DMS114 treated with DMSO at 0.1 percent for 48 hours (cell line): ENCODE results near the gene ZNF394.

Experiments used
- DNase-seq: peaks from one replicate; lab custom pipeline; 2025; ENCODE audit not compliant: unreplicated experiment; lab: John Stamatoyannopoulos, UW

Gene ZNF394

DNA sequence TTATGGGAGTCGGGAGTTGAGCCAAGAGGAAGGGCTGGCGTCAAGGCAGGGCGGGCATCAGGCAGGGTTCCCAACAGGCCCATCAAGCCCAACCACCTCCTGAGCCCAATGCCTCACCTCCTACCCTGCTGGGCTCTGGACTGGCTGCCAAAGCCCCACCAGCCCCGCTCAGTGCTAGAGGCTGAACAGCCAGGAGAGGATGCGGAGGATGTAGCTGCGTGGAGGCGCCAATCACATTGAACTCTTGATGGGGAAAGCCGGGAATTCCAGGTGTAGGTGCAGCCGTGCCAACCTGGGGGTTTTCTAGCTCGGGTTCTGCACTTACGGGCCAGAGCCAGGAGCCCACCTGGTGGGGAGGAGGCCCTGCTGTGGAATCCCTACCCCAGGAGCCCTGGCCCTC, 47.0 kb downstream of the ZNF394 start:
- DNase-seq, result no peak

DNA sequence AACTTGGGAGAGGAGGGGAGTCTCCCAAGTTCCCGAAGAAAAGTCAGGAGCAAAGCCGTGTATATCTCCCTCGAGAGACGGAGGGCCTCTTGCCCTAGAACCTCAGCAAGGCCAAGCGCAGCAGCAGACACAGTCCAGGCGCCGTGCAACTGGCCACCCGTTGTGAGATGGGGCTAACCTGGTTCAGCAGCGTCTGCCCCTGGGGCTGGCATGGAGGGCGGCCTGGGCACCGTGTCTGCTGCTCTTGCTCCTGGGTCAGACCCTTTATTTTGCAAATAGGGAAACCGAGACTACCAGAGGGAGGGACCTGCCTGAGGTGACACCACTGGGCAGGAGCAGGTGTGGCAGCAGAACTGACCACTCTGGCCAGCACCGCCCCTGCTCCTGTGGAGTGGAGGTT, 47.5 kb downstream of the ZNF394 start:
- no peak for DNase-seq

DNA sequence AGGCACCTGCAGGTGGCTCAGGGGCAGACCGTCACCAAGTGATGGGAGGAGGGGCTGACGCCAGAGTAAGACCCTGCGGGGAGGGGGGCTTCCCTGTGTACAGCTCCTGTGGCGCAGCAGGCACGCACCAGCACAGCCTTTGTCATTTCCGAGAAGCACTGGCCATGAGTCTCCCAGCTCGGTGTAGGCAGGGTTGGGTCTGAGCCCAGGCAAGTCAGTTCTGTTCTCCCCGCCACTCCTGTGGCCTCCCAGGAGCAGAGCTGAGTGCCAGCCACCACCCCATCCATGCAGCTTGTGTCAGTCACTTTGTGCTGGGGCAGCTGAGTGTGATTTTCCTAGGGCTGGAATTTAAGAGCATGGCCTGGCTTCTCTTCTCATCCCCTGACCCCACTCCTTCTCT, 48.1 kb downstream of the ZNF394 start:
- DNase-seq, result no peak

DNA sequence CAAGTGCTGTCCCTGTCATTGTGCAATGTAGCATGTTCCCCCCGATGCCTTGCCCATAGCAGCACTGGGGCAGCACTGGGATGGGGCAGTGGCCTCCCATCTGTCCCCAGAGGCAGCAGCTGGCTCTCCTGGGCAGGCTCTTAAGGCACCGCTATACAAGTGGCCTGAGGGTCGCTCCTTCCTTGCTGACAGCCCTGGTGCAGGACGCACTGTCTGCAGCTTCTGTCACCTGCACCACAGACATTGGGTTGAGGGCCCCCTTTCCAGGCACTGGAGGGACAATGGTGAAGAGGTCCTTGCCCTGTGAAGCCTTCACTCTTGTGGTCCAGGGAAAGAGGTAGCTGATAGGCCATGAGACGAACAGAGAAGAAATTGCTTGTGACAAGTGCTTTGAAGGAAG, 50.8 kb downstream of the ZNF394 start:
- DNase-seq, result no peak

DNA sequence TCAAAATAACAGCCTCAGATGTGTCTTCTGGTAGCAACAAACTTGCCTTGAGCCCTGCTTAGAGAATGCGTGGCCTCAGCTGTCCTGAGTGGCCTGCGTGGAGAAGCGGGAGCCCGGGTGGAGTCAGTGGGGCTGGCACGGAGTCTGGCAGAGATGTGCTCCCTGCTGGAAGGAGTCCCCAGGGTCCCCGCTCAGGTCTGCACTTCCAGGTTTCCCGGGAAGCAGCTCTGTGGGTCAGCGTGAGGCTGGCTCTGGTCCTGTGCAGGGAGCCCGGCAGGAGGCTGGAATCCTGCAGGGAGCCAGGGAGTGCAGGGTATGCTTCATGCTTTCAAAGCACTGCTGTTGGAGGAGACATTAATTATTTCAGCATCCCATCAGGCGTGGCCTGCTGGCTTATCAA, 51.2 kb downstream of the ZNF394 start:
- DNase-seq, result no peak

DNA sequence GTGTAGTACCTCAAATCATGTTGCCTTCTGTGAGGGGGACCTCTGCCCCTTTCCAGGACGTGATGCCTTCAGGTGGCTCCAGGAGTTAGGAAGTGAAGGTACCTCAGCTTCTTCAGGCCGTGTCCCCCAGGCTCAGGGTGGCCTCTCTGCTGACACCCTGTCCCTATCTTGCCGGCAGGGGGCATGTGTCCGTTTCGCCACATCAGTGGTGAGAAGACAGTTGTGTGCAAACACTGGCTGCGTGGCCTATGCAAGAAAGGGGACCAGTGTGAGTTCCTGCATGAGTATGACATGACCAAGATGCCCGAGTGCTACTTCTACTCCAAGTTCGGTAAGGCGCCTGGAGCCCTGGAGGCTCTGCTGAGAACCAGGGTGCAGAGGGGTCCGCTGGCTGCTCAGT, 52.1 kb downstream of the ZNF394 start:
- no peak for DNase-seq

DNA sequence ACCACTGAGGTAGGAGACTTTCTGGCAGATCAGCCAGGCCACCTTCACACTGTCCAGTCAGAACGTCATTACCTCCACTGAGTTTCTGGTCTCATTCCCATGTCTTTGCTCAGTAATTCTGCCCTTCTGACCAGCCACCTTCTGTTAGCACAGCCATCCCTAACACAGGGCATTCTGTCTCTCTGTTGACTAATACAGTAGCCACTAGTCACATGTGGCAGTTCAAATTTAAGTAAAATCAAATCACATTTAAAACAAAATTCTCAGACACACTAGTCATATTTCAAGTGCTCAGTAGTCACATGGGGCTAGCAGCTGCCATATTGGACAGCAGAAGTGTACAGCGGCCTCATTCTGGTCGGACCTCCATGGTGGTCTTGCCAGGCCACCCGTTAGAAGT, 54.0 kb downstream of the ZNF394 start:
- DNase-seq, result no peak
